Stimulated activated CD4-positive, alpha-beta T cell treated with anti-CD3 and anti-CD28 coated beads, Interleukin-4, amount 100 ng/mL, for 4 hours (primary cell): ENCODE data around the gene SMCHD1.
"Not testable (repeated sequence)": the region's sequence is repeated elsewhere in the genome, so short reads cannot be mapped to it uniquely, and the experiment has no call there.

Experiments used
- DNase-seq, 2 experiments: peaks; one replicate each; pipeline ENCODE4 v3.0.0-alpha.2; 2020

The SMCHD1 gene

DNA sequence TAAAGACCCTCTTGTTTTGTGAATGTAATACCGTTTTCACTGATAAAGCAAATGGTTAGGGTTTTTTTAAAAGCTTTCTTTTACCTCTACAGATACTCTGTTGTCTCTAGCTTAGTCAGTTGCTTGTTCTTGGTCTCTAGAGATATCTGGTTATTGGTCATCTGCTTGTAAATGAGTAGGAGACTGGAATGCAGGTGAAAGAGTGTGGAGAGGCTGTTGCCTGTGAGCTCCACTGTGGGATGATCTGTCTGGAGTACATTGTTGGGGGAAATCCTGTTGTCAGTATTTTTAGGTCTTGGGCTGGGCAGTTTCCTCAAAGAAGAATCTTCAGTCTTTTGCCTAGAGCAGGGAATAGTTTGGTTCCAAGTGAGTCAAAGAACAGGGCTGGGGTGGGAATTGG lies 67.7 kb downstream of the SMCHD1 start:
- DNase-seq: no peak

DNA sequence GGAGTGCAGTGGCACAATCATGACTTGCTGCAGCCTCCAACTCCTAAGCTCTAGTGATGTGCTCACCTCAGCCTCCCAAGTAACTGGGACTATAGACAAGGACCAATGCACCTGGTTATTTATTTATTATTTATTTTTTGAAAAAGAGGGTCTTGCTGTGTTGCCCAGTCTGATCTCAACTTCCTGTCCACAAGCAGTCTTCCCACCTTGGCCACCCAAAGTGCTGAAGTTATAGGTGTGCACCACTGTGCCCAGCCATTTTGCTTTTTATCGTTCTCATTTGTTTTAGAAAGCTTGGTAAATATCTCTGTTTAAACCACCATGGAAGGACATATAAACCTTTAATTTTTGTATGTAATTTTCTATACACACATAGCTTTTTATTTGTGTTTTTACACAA lies 74.2 kb downstream of the SMCHD1 start:
- DNase-seq: no peak

DNA sequence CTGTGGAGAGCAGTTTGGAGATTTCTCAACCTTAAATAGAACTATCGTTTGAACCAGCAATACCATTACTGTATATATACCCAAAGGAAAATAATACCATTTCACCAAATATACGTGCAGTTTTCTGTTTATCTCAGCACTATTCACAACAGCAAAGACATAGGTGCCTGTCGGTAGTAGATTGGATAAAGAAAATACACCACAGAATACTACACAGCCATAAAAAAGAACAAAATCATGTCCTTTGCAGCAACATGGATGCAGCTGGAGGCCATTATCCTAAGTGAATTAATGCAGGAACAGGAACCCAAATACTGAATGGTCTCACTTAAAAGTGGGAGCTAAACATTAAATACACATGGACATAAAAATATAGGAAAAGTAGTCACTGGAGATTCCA lies 81.3 kb downstream of the SMCHD1 start:
- DNase-seq: no peak

DNA sequence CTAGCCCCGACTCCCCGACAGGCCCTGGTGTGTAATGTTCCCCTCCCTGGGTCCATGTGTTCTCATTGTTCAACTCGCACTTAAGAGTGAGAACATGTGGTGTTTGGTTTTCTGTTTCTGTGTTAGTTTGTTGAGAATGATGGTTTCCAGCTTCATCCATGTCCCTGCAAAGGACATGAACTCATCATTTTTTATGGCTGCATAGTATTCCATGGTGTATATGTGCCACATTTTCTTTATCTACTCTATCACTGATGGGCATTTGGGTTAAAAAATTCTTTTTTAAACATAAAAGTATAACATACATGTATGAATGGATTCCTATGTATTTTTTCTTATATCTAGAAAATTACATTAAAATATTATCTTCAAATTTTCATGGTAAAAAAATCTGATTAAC lies 84.6 kb downstream of the SMCHD1 start:
- not testable (repeated sequence) for DNase-seq

DNA sequence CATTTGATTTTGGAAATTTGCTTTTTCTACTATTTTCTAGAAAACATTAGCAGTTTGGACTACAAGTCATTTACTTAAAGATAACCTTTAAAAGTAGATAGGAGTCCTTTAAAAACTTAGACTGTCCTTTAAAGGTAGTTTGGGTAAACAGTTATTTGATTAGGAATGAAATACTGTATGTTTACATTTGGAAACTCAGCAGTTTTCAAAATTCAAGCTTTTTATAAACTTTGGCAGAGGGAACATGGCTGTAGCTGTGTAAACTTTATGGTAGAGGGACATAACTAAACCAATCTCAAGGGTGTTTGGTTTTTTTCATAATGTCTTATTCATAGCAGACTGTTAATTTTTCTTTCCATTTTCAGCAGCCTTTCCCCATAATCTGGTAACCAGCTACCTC lies 90.7 kb downstream of the SMCHD1 start:
- DNase-seq: no peak

DNA sequence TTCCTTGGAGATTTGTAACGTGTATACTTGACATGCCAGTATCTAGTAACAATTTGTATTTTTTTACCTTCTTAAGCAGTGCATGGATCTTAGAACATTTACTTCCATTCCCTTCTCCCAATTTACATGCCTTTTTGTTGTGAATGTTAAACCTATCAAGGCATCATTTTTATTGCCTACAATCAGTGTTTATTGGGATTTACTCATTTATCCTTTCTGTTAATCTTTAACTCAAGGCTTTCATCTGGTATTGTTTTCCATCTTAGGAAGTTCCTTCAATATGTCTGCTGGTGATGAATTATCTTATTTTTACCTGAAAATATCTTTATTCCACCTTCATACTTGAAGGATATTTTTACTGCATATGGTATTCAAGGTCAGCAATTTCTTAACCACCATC lies 102.8 kb downstream of the SMCHD1 start:
- DNase-seq: no peak

DNA sequence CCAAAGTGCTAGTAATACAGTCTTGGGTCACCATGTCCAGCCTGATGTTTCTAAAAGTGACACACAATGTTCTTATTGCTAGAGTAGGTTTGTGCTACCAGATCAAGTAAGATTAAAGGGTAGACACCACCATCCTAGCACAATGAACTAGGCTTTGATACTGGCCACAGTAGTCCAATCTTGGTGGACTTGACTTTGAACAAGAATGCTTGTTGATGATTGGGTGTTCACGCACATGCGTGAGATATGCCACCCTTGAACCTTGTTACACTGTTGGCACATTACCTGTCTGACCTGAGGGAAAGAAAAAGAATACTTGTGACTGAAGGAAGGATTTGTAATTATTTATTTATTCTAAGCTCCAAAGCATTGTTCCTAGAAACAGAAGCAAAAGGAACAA lies 119.1 kb downstream of the SMCHD1 start:
- DNase-seq: no peak

DNA sequence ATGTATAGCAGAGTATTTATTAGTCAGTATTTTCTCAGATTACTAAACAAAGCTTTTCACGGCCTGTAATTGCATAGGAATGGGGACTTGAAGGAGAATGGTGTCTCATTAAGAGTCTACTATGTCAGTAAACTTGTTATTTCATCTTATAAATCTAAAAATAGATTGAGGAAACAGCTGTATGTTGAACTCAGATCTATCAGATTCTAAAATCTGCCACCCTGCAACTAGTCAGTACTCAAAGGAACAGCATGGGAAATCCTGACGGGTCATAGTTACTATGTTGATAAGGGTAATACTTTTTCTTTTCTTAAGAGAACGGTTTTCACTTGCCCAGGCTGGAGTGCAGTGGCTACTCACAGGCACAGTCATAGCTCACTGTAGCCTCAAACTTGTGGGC lies 121.1 kb downstream of the SMCHD1 start:
- no peak for DNase-seq

DNA sequence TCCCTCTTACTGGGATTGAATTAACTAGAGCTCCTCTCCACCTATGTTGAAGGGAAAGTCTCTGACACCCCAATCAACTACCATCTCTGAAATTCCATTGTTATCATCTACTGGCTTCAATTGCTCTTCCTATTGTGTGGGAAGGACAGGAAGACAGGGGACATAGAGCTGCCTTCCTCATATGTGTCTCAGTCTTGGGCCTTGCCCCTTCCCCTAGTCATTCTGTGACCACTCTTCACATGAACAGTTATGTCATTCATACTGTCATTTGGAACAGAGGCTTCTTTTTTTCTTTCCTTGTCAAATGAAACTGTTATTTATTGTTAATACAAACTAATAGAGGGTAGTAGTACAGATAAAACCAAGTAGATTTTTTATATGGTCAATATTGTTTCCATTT lies 121.7 kb downstream of the SMCHD1 start:
- no peak for DNase-seq

DNA sequence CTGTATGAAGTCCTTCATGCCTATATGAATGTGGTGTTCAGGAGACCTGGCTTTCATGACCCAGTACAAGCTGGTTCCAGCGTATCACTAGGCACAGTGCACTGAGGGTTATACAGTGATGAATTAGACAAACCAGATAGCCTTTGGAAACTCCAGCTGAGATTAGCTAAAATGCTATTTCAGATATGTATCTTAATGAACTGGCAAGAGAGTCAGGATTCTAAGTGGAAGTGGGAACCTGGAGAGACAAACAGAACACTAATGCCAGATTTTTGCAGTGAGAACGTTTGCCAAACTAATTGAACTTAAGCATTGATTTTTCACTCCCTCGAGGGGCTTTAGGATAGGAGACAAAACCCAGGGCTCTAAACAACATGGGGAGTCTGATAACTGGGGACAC lies 125.2 kb downstream of the SMCHD1 start:
- DNase-seq: no peak

DNA sequence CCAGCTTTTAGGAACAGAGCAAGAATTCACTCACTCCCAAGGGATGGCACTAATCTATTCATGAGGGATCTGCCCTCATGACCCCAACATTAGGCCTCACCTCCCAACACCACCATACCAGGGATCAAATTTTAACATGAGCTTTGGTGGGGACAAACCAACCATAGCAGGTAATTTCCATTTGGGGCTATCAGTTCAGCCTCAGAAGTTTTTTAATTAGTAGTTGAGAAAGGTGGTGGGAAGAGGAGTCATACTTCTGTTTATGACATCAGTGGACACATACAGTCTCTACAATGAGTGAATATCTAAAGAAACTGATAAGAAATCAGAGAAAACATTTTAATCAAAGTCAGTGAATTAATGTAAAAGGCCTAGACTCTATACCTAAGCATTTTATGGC lies 131.7 kb downstream of the SMCHD1 start:
- no peak for DNase-seq

DNA sequence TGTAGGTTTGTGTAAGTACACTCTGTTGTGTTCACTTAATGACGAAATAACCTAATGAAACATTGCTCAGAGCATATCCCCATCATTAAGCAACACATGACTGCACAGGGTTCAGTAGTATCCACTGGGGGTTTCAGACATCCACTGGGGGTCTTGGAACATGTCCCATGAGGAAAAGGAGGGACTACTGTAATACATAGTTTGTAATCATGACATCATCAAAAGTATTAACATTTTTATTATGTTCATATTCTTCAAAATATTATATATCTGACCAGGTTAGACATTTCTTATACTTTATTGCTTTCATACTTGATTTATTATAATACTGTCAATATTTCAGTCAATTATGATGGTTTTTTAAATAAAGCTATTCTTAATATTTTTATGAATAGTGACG lies 136.9 kb downstream of the SMCHD1 start:
- no peak for DNase-seq

DNA sequence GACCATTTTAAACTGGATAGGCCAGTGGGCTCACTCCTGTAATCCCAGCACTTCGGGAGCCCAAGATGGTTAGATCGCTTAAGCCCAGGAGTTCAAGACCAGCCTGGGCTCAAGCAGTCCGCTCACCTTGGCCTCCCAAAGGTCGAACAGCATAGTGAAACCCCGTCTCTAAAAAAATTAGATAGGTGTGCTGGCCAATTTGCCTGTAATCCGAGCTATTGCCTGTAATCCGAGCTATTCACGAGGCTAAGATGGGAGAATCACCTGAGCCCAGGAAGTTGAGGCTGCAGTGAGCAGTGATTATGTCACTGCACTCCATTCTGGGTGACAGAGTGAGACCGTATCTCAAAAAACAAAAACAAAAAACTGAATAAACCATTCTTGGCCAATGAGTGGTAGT lies 138.6 kb downstream of the SMCHD1 start:
- DNase-seq: no peak

DNA sequence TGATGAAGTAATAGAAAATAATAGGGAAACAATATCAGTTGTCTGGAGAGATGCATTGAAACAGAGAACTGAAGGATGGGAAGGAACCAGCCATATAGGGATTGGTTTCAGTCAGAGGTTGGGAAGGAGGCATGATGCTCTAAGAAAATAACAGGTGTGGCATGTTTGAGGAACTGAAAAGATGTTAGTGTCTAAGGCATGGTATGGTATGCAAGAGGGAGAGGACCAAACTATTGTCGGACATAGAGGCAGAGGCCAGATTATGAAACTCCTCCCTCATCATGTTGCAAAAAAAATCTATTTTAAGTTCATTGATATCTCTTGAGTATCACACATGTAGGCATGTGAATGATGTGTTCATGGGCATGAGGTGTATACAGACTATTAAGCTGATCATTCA lies 142.4 kb downstream of the SMCHD1 start:
- DNase-seq: no peak

DNA sequence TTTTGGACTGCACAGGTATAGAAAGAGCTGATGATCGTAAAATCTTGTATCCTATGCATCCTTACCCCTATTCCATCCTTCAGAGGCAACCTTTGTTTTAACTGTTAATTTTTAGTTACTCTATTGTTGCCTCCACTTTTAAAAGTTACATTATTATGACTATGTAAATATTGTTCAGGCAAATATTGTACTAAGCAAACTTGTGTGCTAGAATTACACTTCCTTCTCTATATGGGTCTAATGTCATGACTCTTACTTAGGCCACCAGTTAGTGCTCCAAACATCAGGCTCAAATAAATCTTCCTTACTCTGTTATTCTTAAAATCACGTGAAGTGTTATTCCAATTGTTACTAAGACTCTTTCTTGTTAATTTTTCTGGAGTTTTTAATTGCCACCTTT lies 143.8 kb downstream of the SMCHD1 start:
- DNase-seq: no peak

DNA sequence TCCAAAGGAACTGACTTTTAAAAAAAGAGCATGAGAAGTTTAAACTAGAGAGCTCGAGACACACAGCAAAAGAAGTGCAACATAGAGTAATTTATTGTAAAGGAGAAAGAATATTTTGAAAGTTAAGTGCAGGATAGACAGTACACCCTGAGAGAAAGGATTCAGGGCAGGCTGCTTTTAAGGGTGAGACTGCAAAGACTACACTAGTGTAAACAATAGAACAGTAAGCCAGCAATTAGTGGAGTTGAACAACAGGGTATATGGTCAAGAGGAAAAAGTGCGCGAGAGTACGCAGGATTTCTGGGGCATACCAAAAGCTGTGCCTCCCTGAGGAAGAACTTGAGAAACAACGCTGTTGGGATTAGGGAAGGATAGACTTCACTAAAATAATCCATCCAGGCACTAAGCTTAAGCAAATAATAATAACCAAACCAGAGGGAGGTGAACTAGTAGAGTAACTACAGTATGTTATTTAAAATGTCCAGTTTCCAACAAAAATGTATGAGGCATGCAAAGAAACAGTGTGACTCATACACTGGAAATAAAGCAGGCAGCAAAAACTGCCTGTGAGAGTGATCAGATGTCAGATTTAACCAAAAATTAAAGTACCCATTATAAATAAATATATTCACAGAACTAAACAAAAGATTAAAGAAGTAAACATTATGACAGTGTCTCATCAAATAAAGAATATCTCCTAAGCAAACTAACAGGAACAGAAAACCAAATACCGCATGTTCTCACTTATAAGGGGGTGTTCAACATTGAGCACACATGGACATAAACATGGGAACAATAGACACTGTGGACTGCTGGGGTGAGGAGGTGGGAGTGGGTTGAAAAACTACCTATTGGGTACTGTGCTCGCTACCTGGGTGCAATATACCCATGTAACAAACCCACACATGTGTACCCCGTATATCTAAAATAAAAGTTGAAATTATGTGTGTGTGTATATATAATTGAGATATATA lies 150.7 kb downstream of the SMCHD1 start:
- no peak for DNase-seq

DNA sequence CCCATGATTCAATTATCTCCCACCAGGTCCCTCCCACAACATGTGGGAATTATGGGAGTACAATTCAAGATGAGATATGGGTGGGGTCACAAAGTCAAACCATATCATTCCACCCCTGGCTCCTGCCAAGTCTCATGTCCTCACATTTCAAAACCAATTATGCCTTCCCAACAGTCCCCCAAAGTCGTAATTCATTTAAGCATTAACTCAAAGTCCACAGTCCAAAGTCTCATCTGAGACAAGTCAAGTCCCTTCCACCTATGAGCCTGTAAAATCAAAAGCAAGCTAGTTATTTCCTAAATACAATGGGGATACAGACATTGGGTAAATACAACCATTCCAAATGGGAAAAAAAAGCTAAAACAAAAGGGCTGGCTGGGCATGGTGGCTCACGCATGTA lies 153.1 kb downstream of the SMCHD1 start:
- DNase-seq: not testable (repeated sequence)

DNA sequence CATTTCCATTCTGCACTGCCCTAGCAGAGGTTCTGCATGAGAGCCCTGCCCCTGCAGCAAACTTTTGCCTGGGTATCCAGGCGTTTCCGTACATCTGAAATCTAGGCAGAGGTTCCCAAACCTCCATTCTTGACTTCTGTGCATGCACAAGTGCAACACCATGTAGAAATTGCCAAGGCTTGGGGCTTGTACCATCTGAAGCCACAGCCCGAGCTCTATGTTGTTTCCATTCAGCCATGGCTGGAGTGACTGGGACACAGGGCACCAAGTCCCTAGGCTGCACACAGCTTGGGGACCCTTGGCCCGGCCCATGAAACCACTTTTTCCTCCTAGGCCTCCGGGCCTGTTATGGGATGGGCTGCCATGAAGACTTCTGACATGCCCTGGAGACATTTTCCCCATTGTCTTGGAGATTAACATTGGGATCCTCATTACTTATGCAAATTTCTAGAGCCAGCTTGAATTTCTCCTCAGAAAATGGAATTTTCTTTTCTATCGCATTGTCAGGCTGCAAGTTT lies 154.2 kb downstream of the SMCHD1 start:
- not testable (repeated sequence) for DNase-seq

DNA sequence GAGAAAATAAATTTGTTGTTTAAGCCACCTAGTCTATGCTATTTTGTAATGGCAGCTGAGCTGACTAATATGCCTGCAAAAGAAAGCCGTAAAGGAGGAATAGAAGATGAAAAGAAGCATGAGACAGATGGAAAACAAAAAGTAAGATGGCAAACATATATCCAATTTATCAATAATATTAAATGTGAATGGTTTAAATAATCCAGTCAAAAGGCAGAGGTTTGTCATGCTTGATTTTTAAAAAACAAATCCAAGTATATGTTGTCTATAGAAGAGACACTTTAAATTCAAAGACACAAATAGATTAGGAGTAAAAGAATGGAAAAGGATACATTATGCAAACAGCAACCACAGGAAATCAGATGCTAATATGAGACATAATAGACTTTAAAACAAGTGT lies 155.9 kb downstream of the SMCHD1 start:
- DNase-seq: no peak

DNA sequence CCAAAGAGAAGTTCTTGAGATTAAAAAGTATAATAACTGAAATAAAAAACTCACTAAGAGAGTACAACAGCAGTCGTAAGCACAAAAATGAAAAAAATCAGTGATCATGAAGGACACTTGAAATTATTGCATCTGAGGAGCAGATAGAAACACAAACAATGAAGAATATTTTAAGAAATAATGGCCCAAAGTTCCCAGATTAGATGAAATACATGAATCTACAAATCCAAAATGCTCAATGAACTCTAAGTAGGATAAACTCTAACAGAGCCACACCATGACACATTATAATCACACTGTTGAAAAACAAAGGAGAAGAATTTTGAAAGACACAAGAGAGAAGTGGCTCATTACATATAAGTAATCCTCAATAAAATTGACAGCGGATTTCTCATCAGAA lies 159.4 kb downstream of the SMCHD1 start:
- no peak for DNase-seq

DNA sequence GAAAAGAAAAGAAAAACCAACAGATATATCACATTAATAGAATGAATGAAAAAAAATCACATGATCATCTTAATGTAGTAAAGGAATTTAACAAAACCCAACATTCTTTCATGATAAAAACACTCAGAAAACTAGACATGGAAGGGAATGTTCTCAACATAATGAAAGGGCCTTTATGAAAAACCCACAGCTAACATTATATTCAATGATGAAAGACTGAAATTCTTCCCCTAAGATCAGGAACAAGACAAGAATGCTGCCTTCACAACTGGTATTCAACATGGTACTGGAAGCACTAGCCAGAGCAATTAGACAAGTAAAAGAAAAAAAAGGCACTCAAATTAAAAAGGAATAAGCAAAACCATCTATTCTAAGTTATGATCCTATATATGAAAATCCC lies 162.8 kb downstream of the SMCHD1 start:
- DNase-seq: no peak

DNA sequence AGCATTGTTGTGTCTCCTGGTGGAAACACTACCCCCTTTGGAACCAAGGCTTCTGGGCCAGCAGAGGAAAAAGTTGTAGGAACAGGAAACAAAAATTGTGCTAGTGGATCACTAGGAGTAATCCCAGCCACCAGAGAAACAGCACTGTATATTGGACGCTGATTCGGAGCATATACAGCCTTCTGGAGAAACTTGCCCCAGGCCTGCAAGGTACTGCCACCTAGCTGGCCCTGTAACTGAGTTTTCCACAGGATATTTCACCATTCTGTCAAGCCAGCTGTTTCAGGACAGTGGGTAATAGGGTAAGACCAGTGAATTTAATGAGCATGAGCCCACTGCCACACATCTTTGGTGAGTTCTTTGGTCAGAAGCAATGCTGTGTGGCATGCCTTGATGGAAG lies 166.2 kb downstream of the SMCHD1 start:
- no peak for DNase-seq

DNA sequence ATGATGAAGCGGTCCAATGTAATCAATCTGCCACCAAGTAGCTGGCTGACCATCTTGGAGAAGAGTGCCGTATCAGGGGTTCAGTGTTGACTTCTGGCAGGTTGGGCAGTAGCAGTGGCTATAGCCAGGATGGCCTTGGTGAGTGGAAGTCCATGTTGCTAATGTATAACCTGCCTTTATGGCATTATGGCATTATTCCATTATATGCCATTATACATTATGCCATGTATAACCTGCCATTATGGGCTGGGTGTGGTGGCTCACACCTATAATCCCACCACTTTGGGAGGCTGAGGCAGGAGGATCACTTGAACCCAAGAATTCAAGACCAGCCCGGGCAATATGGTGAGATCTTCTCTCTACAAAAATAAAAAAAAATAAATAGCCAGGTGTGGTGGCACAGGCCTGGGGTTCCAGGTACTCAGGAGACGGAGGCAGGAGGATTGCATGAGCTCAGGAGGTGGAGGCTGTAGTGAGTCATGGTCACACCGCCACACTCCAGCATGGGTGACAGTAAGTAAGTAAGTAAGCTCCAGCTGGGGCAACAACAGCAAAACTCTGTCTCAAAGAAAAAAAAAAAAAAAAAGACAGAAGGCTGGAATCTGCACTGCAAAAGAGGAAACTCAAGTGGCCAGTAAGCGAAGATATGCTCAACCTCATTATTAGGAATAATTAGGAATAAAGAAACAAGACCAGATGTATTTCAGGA lies 166.8 kb downstream of the SMCHD1 start:
- DNase-seq: no peak

DNA sequence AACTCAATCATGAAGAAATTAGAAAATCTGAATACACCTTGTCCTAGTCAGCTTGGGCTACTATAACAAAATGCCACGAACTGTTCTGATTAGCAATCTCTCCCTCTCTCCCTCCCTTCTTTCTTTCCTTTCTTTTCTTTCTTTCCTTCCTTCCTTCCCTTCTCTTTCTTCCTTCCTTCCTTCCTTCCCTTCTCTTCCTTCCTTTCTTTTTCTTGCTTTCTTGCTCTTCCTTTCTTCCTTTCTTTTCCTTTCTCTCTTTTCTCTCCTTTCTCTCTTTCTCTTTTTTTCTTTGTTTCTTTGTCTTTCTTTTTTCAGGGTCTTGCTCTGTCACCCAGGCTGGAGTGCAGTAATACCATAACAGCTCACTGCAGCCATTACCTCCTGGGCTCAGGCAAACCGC lies 167.7 kb downstream of the SMCHD1 start:
- DNase-seq: no peak
